Measurements from ENCODE around the gene THRAP3.
"Not testable (repeated sequence)": the region's sequence is repeated elsewhere in the genome, so short reads cannot be mapped to it uniquely, and the experiment has no call there.

THRAP3 gene, protein sequence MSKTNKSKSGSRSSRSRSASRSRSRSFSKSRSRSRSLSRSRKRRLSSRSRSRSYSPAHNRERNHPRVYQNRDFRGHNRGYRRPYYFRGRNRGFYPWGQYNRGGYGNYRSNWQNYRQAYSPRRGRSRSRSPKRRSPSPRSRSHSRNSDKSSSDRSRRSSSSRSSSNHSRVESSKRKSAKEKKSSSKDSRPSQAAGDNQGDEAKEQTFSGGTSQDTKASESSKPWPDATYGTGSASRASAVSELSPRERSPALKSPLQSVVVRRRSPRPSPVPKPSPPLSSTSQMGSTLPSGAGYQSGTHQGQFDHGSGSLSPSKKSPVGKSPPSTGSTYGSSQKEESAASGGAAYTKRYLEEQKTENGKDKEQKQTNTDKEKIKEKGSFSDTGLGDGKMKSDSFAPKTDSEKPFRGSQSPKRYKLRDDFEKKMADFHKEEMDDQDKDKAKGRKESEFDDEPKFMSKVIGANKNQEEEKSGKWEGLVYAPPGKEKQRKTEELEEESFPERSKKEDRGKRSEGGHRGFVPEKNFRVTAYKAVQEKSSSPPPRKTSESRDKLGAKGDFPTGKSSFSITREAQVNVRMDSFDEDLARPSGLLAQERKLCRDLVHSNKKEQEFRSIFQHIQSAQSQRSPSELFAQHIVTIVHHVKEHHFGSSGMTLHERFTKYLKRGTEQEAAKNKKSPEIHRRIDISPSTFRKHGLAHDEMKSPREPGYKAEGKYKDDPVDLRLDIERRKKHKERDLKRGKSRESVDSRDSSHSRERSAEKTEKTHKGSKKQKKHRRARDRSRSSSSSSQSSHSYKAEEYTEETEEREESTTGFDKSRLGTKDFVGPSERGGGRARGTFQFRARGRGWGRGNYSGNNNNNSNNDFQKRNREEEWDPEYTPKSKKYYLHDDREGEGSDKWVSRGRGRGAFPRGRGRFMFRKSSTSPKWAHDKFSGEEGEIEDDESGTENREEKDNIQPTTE

DNA sequence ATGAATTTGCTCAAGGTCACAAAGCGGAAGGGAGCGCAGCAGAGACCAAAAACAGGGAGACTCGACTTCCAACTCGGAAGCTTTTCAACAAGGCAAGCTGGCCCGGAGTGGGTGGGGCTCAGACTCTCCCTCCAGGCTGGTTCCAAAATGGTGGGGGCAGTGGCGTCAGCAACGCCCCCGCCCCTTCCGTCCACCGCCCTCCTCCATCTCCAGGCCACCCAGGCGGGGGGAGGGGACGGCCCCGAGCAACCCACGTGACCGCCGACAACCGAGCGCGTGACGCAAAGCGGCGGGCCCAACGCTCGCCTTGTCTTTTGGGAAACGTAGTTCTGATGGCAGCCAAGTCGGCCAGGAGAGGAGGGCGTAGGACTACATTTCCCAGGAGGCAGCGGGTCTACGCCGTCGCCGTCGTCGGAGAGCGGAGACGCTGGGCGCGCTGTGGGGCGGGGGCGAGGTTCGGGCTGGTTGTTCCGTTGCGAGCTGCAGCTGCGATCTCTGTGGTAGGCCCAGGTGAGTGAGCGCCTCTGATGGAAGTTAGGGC is at the start of gene THRAP3:
Gene THRAP3, plus strand, starts transcription at position 448 of the 541 bp plus-strand sequence. CDS start 58,121 bp downstream, outside the sequence.
- peak; percentile 99 for DNase-seq (ENCODE audit: low read depth in 2 of 2)

DNA sequence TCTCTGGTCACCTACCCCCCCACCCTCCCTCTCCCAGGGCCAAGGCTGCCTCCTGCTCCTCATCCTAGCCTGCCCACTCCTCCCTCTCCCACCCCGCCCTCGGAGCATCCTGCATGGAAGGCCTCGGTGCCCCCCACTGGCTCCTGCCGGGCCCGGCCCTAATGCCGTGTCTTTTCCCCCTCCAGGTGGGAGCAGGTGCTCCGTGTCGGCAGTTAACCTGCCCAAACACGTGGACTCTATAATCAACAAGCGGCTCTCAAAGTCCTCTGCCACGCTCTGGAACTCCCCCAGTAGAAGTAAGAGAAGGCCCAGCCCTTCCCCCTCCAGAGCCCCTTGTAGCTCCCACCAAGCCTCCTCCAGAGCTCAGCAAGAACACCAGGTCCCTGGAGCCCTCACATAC is 49.5 kb upstream of the THRAP3 start:
- no peak for DNase-seq (ENCODE audit: low read depth in 2 of 2)

DNA sequence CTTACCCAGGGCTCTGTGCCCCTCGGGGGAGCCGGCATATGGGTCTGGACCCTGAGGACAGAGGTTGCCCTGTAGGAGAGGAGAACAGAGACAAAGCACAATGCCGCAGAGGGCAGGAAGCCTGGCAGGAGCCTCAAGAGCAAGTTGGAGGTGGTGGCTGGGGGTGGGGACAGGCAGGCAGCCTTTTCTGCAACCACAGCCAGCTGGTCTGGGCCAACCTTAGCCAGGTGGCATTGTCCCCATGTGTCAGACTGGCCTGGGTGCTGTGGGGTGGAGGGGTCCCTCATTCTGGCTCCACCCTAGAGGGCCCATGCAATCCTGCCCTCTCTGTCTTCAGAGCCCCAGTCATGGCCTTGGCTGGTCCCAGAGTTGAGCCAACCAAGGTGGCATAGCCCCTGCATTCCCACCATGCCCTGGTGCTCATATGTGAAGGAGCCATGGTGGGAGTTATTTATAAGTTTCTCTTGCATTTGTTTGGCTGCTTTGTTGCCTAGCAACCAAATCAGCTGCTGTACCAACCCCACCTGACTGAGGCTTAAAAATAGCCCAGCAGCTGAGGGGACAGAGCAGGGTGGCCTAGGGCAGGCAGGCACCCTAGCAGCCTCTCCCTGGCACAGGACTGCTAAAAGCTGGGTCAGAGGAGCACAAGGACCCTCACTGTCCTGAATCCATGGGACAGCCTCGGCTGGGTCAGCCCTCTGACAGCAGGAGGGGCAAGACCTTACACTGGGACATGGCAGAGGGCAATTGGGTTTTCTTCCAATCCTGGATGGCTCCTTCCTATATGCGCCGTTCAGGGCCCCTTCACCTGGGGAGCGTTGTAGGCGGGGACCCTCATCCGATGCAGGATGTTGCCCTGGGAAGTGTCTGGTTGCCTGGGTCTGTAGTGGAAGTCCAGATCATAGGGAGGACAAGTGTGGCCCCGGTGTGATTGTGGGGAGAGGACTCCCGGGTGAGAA is 48.8 kb upstream of the THRAP3 start:
- DNase-seq (ENCODE audit: low read depth in 2 of 2) = no peak

DNA sequence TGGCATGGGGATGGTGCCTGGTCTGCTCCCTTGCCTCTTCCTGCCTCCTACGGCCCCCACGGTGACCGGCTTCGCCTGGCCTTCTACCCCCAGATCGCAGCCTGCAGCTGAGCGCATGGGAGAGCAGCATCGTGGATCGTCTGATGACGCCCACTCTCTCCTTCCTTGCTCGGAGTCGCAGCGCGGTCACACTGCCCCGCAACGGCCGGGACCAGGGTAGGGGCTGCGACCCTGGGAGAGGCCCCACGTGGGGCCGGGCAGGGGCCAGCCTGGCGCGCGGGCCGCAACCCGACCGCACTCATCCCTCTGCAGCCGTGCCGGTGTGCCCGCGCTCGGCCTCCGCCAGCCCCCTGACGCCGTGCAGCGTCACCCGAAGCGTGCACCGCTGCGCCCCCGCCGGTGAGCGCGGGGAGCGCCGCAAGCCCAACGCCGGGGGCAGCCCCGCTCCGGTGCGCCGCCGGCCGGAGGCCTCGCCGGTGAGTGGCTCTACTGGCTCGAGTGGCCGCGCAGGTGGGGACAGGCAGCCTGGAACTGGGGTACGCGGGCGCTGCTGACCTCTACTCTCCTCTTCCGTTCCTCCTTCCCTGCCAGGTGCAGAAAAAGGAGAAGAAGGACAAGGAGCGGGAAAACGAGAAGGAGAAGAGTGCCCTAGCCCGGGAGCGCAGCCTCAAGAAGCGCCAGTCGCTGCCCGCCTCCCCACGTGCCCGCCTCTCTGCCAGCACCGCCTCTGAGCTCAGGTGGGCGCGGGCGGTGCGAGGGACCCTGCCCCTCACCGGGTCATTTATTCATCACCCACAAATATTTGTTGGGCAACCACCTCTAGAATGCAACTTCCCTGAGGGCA is 47.9 kb upstream of the THRAP3 start:
- no peak for DNase-seq (ENCODE audit: low read depth in 2 of 2)

DNA sequence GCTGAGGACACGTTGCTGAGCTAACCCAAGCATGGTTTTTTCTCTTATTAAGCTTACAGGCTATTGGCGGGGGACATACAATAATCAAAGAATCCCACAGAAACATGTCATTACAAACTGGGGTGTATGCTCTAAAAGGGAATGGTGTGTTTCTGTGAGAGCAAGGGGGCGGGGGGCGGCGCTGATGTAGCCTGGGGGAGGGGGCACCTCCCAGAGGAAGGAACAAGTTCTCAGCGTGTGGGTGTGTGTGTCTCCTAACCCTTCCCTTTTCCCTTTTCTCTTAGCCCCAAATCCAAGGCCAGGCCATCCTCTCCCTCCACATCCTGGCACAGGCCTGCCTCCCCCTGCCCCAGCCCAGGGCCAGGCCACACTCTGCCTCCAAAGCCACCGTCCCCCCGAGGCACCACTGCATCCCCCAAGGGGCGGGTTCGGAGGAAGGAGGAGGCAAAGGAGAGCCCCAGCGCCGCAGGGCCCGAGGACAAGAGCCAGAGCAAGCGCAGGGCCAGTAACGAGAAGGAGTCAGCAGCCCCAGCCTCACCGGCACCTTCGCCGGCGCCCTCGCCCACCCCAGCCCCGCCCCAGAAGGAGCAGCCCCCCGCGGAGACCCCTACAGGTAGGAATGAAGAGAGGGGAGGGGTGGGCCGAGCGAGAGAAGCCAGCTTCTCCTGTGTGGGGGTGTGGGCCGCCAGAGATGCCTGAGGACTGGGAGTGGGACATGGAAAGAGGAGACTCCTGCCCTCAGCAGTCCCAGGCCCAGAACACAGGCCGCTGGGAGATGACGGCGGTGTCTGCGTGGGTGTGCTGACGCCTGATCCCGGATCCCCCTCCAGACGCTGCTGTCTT is 46.4 kb upstream of the THRAP3 start:
- DNase-seq (ENCODE audit: low read depth in 2 of 2) = no peak

DNA sequence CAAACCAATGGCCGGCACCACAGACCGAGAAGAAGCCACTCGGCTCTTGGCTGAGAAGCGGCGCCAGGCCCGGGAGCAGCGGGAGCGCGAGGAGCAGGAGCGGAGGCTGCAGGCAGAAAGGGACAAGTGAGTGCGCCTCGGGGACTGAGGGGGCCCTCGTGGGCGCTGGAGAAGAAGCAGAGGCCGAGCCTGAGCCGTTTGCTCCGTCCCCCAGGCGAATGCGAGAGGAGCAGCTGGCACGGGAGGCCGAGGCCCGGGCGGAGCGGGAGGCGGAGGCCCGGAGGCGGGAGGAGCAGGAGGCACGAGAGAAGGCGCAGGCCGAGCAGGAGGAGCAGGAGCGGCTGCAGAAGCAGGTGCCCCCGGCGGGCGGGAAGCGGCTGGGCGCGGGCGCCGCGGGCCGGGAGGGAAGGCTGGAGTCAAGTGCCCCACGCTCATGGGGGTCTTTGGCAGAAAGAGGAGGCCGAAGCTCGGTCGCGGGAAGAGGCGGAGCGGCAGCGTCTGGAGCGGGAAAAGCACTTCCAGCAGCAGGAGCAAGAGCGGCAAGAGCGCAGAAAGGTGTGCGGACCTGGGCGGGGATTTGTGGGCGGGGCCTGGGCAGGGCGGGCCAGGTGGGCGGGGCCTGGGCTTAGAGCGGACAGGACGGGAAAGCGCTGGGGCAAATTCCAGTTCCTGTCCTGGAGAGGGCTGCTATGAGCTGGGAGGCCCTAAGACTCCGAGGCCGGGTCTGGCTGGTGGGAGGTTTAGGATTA is 45.6 kb upstream of the THRAP3 start:
- no peak for DNase-seq (ENCODE audit: low read depth in 2 of 2)

DNA sequence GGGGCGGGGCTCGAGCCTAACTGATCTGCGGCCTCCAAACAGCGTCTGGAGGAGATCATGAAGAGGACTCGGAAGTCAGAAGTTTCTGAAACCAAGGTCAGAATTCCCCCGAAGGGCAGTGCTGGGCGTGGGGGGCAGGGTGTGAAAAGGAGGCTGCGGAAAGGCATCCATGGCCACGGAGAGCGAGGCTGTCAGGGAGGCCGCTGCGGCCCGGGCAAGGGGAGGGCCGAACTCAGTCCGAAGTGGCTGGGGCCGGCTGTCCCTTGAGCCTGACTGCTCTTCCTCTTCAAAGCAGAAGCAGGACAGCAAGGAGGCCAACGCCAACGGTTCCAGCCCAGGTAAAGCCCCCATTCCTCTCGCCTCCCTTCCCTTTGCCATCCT is 45.0 kb upstream of the THRAP3 start:
- no peak for DNase-seq (ENCODE audit: low read depth in 2 of 2)

DNA sequence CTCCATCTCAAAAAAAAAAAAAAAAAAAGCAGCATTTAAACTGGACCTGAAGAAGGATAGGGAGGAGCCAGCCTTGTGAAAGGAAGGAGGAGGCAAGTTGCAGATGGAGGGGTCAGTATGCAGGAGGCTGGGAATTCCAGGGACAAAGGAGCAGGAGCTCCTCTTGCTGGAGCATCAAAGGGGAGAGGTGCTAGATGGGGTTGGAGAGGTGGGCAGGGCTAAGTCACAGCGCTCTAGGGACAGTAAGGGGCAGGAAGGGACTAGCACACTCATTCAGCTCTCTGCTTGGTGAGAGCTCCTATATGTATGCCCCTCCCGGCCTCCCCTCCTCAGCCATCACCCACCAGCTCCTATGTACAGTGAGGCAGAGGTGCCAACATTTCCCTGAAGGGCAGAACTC is 41.5 kb upstream of the THRAP3 start:
- no peak for DNase-seq (ENCODE audit: low read depth in 2 of 2)

DNA sequence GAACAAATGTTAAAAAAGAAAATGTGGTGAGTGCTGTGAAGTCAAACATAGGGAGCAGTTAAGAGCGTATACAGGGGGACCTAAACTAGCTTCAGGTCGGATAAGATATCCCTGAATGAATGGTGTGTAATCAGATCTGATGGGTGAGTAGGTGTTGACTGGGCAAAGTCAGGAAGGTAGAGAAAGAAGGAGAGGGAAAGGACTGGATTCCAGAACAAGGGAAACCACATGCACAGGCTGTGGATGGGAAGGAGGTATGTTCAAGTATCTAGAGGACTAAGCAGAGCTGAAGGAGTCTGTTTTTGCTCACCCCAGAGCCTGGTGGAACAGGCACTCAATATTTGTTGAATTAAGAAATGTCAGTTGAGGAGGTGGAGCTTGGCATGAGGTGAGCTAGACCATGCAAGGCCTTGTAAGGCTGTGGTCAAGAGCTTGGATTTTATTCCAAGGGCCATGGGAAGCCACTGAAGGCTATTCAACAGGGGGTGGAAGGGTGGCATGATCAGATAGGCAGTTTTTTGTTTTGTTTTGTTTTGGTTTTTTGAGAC is 40.9 kb upstream of the THRAP3 start:
- no peak for DNase-seq (ENCODE audit: low read depth in 2 of 2)

DNA sequence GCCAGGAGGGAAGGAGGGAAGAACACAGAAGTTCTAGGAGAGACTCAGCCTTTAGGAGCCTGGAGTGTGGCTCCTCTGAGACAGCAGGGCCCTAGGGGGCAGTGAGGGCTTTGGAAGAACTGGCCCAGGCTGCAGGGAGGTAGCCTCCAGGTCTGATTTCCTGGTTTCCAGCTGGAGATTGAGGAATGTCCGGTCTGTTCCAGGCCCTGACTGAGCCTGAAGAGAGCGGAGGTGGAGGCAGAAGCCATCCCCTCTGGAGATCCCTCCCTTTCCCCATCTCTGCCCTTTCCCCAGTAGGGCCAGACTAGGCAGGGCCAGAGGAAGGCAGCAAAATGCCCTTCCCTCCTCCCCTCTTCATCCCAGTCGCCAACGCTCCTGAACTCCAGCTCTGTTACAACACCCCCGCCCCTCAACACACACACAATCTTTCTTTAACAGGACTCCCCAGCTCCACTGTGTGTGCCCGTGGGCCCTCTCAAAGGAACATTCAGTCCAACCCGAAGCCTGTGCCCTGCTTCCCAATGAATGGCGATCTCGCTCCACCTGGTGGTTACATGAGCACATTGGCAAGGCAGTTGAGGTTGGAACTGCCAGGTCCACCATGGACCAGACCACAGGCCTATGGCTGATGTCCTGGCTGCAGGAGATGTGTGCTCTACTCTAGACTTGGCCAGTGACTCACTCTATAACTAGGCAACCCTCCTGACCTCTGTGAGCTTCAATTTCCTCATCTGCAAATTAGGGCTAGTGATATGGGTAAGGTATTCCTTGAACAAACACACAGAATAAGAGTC is 36.2 kb upstream of the THRAP3 start:
- DNase-seq (ENCODE audit: low read depth in 2 of 2) = peak; percentile 75 to 77

DNA sequence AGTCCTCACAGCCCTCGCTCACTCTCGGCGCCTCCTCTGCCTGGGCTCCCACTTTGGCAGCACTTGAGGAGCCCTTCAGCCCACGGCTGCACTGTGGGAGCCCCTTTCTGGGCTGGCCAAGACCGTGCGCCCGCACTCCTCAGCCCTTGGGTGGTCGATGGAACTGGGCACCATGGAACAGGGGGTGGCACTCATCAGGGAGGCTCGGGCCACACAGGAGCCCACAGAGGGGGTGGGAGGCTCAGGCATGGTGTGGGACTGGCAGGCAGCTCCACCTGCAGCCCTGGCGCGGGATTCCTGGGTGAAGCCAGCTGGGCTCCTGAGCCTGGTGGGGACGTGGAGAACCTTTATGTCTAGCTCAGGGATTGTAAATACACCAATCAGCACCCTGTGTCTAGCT is 27.4 kb upstream of the THRAP3 start:
- not testable (repeated sequence) for DNase-seq (ENCODE audit: low read depth in 2 of 2)

DNA sequence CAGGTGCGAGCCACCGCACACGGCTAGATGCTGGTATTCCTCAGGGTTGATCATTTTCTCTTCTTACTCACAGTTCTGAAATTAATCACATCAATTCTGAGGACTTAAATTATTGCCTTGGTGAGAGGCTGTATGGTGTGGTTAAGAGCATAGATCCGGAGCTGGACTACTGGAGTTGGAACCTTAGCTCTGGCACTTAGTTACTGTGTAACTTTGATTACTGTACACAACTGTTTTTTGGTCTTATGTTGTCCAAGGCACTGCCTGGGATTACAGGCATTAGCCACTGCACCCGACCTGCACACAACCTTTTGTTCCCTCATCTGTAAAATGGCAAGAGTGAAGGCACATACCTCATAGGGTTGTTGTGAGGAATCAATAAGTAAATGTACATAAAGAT is 25.6 kb upstream of the THRAP3 start:
- DNase-seq (ENCODE audit: low read depth in 2 of 2) = no peak

DNA sequence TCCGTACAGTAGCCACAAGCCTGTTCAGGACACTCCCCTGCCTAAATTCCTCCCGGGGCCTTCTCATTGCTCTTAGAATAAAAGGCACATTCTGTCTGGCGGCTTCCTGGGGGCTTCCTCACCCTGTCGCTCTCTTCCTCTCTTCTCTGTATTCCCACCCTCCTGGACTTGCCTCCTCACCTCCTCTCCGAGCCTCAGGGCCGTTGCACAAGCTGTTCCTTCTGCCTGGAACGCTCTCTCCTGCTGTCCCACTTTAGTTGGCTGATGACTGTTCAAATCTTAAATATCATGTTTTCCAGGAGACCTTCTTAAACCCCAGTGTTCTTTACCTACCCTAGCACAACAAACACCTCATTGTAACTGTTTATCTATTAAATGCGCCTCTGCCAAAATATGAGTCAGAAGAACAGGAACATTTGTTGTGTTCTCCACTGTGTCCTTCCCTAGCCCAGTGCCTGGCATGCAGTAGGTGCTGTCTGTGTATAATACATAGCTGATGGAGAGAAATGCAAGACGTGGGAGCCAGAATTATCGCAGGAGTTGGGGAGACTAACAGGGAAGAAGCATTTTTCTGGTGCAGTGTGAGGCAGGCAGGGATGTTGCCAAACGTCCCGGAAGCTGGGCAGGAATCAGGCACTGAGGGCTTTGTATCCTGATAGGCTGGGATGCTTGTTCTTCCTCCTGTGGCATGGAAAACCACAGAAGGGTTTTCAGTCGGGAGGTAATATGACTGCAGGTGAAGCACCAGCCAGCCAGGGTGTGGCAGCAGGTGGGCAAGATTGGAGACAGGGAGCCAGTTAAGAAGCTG is 24.1 kb upstream of the THRAP3 start:
- no peak for DNase-seq (ENCODE audit: low read depth in 2 of 2)

DNA sequence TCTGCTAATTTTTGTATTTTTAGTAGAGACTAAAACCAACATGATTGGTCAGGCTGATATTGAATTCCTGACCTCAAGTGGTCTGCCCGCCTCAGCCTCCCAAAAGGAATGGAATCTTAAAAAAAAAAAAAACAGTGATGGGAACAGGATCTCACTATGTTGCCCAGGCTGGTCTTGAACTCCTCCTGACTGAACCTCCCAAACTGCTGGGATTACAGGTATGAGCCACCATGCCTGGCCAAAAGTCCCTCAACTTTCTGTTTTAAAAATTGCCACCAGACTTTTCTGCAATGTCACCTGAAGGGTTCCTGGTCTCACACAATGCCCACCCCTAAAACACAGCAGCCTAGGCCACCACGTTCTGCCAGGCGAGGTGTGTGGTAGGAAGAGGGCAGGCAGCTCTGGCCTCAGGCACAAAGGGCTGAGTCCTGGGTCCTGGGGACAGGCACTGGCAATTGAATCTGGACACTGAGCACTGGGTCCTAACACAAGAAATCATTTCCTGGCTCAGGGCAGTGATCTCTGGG is 21.2 kb upstream of the THRAP3 start:
- DNase-seq (ENCODE audit: low read depth in 2 of 2) = no peak

DNA sequence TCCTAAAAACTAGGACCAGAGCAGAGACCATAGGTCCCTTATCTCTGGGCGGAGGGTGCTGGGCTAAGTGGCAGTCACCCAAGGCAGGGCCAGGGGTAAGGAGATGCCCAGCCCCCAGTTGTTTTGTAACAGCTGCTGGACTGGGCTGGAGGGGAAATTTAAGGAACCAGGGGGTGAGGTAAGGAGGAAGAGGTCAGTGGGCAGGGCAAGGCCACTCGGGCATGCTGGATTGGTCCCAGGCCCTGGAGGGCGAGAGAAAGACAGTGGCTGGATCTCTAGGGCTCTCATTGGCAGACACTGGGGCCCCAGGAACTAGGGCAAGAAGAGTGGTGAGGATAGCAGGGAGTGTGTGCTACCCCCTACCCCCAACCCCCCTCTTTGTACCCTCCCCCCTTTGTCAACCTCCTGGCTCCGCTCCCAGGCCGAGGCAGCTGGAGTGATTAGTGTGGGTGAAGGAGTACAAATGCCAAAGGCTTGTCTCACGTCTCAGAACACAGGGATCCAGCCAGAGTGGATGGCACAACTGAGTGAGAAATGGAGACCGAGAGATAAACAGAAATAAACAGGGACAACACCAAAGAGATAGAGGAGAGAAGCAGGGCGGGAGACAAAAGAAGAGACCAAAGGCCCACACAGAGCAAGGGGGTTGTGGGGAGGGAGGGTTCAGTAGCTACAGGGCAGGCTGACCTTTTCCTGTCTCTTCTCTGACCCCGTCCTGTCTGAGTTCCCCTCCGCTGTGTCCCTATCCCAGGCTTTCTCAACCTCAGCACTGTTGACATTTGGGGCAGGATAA is 20.5 kb upstream of the THRAP3 start:
- peak in 1 of 2 experiments; percentile 19 for DNase-seq (ENCODE audit: low read depth in 2 of 2)
